Parathyroid adenoma (tissue), 2 donors: ENCODE results near the gene HOXA3.

Source experiments
- H2AFZ ChIP-seq: fragments of 300-600 bp; sonication (generic); one replicate; pipeline ENCODE4 v1.7.0; 2017; ENCODE audit warnings: antibody characterized with exemption, mild to moderate bottlenecking
- H3K27ac ChIP-seq: fragments of 300-600 bp; sonication (generic); one replicate; pipeline ENCODE4 v1.7.0; 2017
- H3K27me3 ChIP-seq: fragments of 300-600 bp; sonication (generic); one replicate; pipeline ENCODE4 v1.7.0; 2017; ENCODE audit warnings: low read length; ENCODE audit not compliant: control insufficient read depth, insufficient read depth
- H3K36me3 ChIP-seq: fragments of 300-600 bp; sonication (generic); one replicate; pipeline ENCODE4 v1.7.0; 2017; ENCODE audit warnings: low read length; ENCODE audit not compliant: control insufficient read depth, insufficient read depth
- H3K4me1 ChIP-seq: fragments of 300-600 bp; sonication (generic); one replicate; pipeline ENCODE4 v1.7.0; 2017; ENCODE audit warnings: control low read depth
- H3K4me2 ChIP-seq: fragments of 300-600 bp; sonication (generic); one replicate; pipeline ENCODE4 v1.7.0; 2017; ENCODE audit warnings: low read length
- H3K4me3 ChIP-seq: fragments of 300-600 bp; sonication (generic); one replicate; pipeline ENCODE4 v1.7.0; 2017; ENCODE audit warnings: low read depth, low read length
- H3K79me2 ChIP-seq: fragments of 300-600 bp; sonication (generic); one replicate; pipeline ENCODE4 v1.7.0; 2017; ENCODE audit warnings: control low read depth
- H3K9ac ChIP-seq: fragments of 300-600 bp; sonication (generic); one replicate; pipeline ENCODE4 v1.7.0; 2017; ENCODE audit warnings: mild to moderate bottlenecking
- H3K9me3 ChIP-seq: fragments of 300-600 bp; sonication (generic); one replicate; pipeline ENCODE4 v1.7.0; 2017; ENCODE audit warnings: low read length; ENCODE audit not compliant: control insufficient read depth
- CTCF ChIP-seq: fragments of 300-600 bp; sonication (generic); IDR thresholded peaks from one replicate; pipeline ENCODE4 v1.7.0; 2017; ENCODE audit warnings: antibody characterized with exemption, mild to moderate bottlenecking
- donor health status: primary hyperparathyroidism.

HOXA3 gene

GRCh38 chr7:27133409-27134231, 18.8 kb downstream of the HOXA3 start:
- no peaks in the 10 kb centered on the region for H3K9me3 ChIP-seq
- no peaks in the 10 kb centered on the region for H3K4me1 ChIP-seq
- no peak overlapping the region for H3K9ac ChIP-seq
- TF ChIP-seq CTCF = no peak
- no peak overlapping the region for H3K27ac ChIP-seq
- no peaks in the 10 kb centered on the region for H3K36me3 ChIP-seq
- H2AFZ ChIP-seq = no peak overlapping the region
- H3K4me2 ChIP-seq = no peak overlapping the region
- H3K4me3 ChIP-seq = no peak overlapping the region
- no peaks in the 10 kb centered on the region for H3K27me3 ChIP-seq
- H3K79me2 ChIP-seq = no peaks in the 10 kb centered on the region

- no peak overlapping the region for H3K9ac ChIP-seq
- no peak overlapping the region for H3K4me2 ChIP-seq
- no peak overlapping the region for H3K27ac ChIP-seq
- H3K9me3 ChIP-seq = no peaks in the 10 kb centered on the region
- no peaks in the 10 kb centered on the region for H3K79me2 ChIP-seq
- no peak for TF ChIP-seq CTCF
- H2AFZ ChIP-seq = no peak overlapping the region
- H3K4me1 ChIP-seq = no peaks in the 10 kb centered on the region
- no peaks in the 10 kb centered on the region for H3K27me3 ChIP-seq
- H3K4me3 ChIP-seq = no peak overlapping the region
- H3K36me3 ChIP-seq = no peaks in the 10 kb centered on the region
Observed at GRCh38 chr7:27132978-27133377, 19.4 kb downstream of the HOXA3 start.

GRCh38 chr7:27132214-27132613, 20.2 kb downstream of the HOXA3 start:
- no peak overlapping the region for H3K27ac ChIP-seq
- no peaks in the 10 kb centered on the region for H3K79me2 ChIP-seq
- no peak overlapping the region for H3K4me3 ChIP-seq
- TF ChIP-seq CTCF = no peak
- H3K27me3 ChIP-seq = no peaks in the 10 kb centered on the region
- H3K4me2 ChIP-seq = no peak overlapping the region
- no peaks in the 10 kb centered on the region for H3K9me3 ChIP-seq
- no peaks in the 10 kb centered on the region for H3K4me1 ChIP-seq
- H2AFZ ChIP-seq = no peak overlapping the region
- H3K36me3 ChIP-seq = no peaks in the 10 kb centered on the region
- no peak overlapping the region for H3K9ac ChIP-seq

DNA sequence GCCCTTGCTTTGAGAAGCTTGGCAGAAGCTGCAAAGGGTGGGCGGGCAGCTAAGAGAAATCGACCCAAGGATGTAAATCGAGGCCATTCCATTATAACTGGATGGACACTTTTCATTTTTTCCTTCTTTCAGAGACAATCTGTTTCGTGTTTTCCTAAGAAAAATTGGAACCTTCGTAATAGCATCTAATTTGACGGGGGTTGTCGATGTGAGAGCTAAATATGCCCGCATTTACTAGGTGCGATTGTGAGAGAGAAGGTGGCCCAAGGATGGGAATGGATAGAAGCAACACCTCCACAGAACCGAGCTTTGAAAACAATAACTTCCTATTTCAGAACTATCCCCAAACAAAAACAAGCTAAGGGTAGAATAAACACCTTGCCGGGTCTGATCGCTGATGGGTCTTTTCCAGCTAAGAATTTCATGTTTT, 21.0 kb downstream of the HOXA3 start:
- H3K79me2 ChIP-seq = no peaks in the 10 kb centered on the region
- no peaks in the 10 kb centered on the region for H3K27me3 ChIP-seq
- H3K4me3 ChIP-seq = peak overlapping the region; percentile 77
- no peak overlapping the region for H3K9ac ChIP-seq
- no peak for TF ChIP-seq CTCF
- H2AFZ ChIP-seq = no peak overlapping the region
- no peaks in the 10 kb centered on the region for H3K4me1 ChIP-seq
- H3K9me3 ChIP-seq = no peaks in the 10 kb centered on the region
- no peaks in the 10 kb centered on the region for H3K36me3 ChIP-seq
- peak overlapping the region; percentile 98 for H3K4me2 ChIP-seq
- H3K27ac ChIP-seq = no peak overlapping the region
